Keratinocyte (primary cell): Measurements from ENCODE around the gene ANKRD55.

Source experiments
- CTCF ChIP-seq, 3 experiments: IDR thresholded peaks in 1 of 3; conservative IDR thresholded peaks in 1 of 3; optimal IDR thresholded peaks in 1 of 3; 2 replicates in 2 of 3; 3 replicates in 1 of 3; pipeline versions ENCODE3 to v1.5.1; 2011; ENCODE audit warnings: low read length in 3 of 3, mild to moderate bottlenecking in 3 of 3, moderate library complexity in 2 of 3, control low read depth in 1 of 3, inconsistent platforms in 1 of 3; ENCODE audit not compliant: insufficient read depth in 2 of 3; ENCODE audit errors: extremely low read depth in 1 of 3
- EZH2 ChIP-seq: IDR thresholded peaks from one replicate; pipeline ENCODE4 v1.6.1; 2012; ENCODE audit warnings: inconsistent platforms, mild to moderate bottlenecking, low read length, moderate library complexity

- TF ChIP-seq CTCF (optimal IDR thresholded peaks at IDR 0.05 in 1 of 3, IDR thresholded peaks at IDR 0.05 in 1 of 3, conservative IDR thresholded peaks at IDR 0.05 in 1 of 3; ENCODE audit: extremely low read depth in 1 of 3, insufficient read depth in 2 of 3, low read length in 3 of 3) (no peak), EZH2 (no peak)
Observed at GRCh38 chr5:56088431-56088949, 144.6 kb downstream of the ANKRD55 start.
